GM12878 (cell line): ENCODE data around the gene ARF3. TPM values are rescaled to one million over a fixed set of nuclear protein-coding genes. Genes with fewer than 3 reads are reported as not detected.

Experiments
- ATAC-seq: fragments of 200-7000 bp; cut with Tn5 transposase; 3 replicates; pipeline ENCODE4 v1.9.1; 2020; ENCODE audit warnings: mild to moderate bottlenecking, moderate library complexity
- BruUV-seq: library from RNA; stranded (reverse); fragments of 400-500 nt; replicated peaks from 2 replicates; lab custom pipeline; 2021; lab: Mats Ljungman, UMichigan
- CTCF ChIA-PET: fragments of 300-600 bp; sonication (Branson Sonifier 250); formaldehyde crosslinking; extraction: SDS; loops from one replicate; lab custom pipeline; 2021; ENCODE audit warnings: inconsistent platforms; lab: Yijun Ruan, JAX
- POLR2A ChIA-PET: fragments of 350-600 bp; formaldehyde crosslinking; extraction: SDS; loops from one replicate; lab custom pipeline; 2021; ENCODE audit warnings: inconsistent platforms; lab: Charles Lee
- RAD21 ChIA-PET: fragments of 300-600 bp; sonication (Branson Sonifier 250); formaldehyde crosslinking; loops from one replicate; lab custom pipeline; 2023; ENCODE audit warnings: antibody characterized with exemption; ENCODE audit not compliant: unreplicated experiment; lab: Charles Lee
- SMC1A ChIA-PET: fragments of 300-600 bp; sonication (Branson Sonifier 250); formaldehyde crosslinking; loops from one replicate; lab custom pipeline; 2023; ENCODE audit not compliant: unreplicated experiment, uncharacterized antibody; lab: Charles Lee
- DNase-seq: peaks from one replicate; pipeline ENCODE4 v3.0.0-alpha.2; 2011; ENCODE audit warnings: low read depth, low spot score
- FAIRE-seq: peaks from 3 replicates; lab custom pipeline; 2011; peaks lifted over from hg19 to GRCh38; lab: Jason Lieb, UNC
- H2AFZ ChIP-seq: 2 replicates; pipeline ENCODE4 v1.6.0; 2011; ENCODE audit warnings: low read depth, low read length, control low read depth; ENCODE audit not compliant: control insufficient read depth
- H3K27ac ChIP-seq: 2 replicates; pipeline ENCODE4 v1.5.1; 2011; ENCODE audit warnings: control low read depth; ENCODE audit not compliant: control insufficient read depth, insufficient read depth
- H3K27me3 ChIP-seq, 2 experiments: replicated peaks in 1 of 2; 2 replicates each; pipeline versions ENCODE4 v1.6.0 to v1.6.1; 2011; ENCODE audit warnings: low read length in 1 of 2; ENCODE audit not compliant: control insufficient read depth in 2 of 2, insufficient read depth in 2 of 2
- H3K36me3 ChIP-seq, 2 experiments: 2 replicates each; pipeline ENCODE4 v1.5.1; 2011; ENCODE audit warnings: low read length in 1 of 2; ENCODE audit not compliant: control insufficient read depth in 2 of 2, insufficient read depth in 2 of 2
- H3K4me1 ChIP-seq: 2 replicates; pipeline ENCODE4 v1.6.1; 2011; ENCODE audit warnings: mild to moderate bottlenecking, low read length, moderate library complexity, mixed read lengths; ENCODE audit not compliant: control insufficient read depth, insufficient read depth
- H3K4me2 ChIP-seq: 2 replicates; pipeline ENCODE4 v1.6.0; 2011; ENCODE audit warnings: control low read depth; ENCODE audit not compliant: control insufficient read depth, insufficient read depth
- H3K4me3 ChIP-seq: fragments of 200-600 bp; sonication (generic); 2 replicates; pipeline ENCODE4 v1.5.1; 2016
- H3K79me2 ChIP-seq: 2 replicates; pipeline ENCODE4 v1.6.0; 2011; ENCODE audit warnings: low read length; ENCODE audit not compliant: control insufficient read depth, insufficient read depth
- H3K9ac ChIP-seq: 2 replicates; pipeline ENCODE4 v1.8.0; 2011; ENCODE audit warnings: low read length, control low read depth, mixed read lengths; ENCODE audit not compliant: control insufficient read depth, insufficient read depth
- H3K9me3 ChIP-seq: replicated peaks from 3 replicates; pipeline ENCODE4 v1.5.1; 2011; ENCODE audit warnings: mild to moderate bottlenecking, low read length; ENCODE audit not compliant: control insufficient read depth, insufficient read depth
- H4K20me1 ChIP-seq: 2 replicates; pipeline ENCODE4 v1.6.0; 2011; ENCODE audit not compliant: control insufficient read depth, insufficient read depth
- BMI1 ChIP-seq: fragments of 450-650 bp; IDR thresholded peaks from 2 replicates; pipeline ENCODE4 v1.6.1; 2016; ENCODE audit warnings: mild to moderate bottlenecking, moderate library complexity, borderline replicate concordance
- POLR2AphosphoS5 ChIP-seq: IDR thresholded peaks from 2 replicates; pipeline ENCODE4 v1.6.1; 2011; ENCODE audit warnings: mild to moderate bottlenecking, low read length, inconsistent platforms
- SMAD5 ChIP-seq: IDR thresholded peaks from 2 replicates; pipeline ENCODE4 v1.6.1; 2016; ENCODE audit warnings: antibody characterized with exemption, low read depth
- SPI1 ChIP-seq: IDR thresholded peaks from 2 replicates; pipeline ENCODE4 v1.6.1; 2011; ENCODE audit warnings: low read depth, mild to moderate bottlenecking, low read length, moderate library complexity, borderline replicate concordance; ENCODE audit not compliant: insufficient read depth
- TCF7 ChIP-seq: IDR thresholded peaks from 2 replicates; pipeline ENCODE4 v1.6.1; 2014; ENCODE audit warnings: antibody characterized with exemption, borderline replicate concordance
- ZNF24 ChIP-seq: fragments of 450-650 bp; IDR thresholded peaks from 2 replicates; pipeline ENCODE4 v1.6.1; 2017; ENCODE audit warnings: antibody characterized with exemption, mild to moderate bottlenecking
- WGBS: methylation state at CpG from one replicate; pipeline ENCODE4 v1.1.6; 2016; ENCODE audit warnings: low lambda C conversion rate; ENCODE audit not compliant: insufficient replicate concordance, insufficient coverage; ENCODE audit errors: missing lambda C conversion rate; 5-methylcytosine and 5-hydroxymethylcytosine counted together
- in situ Hi-C: fragments of 300-500 bp; cut with MboI; formaldehyde crosslinking; loops from 9 replicates; pipeline ENCODE4 v1.14.3; 2018; ENCODE audit warnings: mixed read lengths
- intact Hi-C: fragments of 100-400 bp; cut with micrococcal nuclease; formaldehyde crosslinking; loops from one replicate; pipeline ENCODE4 v1.14.2; 2022; ENCODE audit not compliant: unreplicated experiment
- polyA plus RNA-seq, 11 experiments: library from polyadenylated mRNA; depleted of rRNA in 4 of 11; unstranded in 6 of 11; stranded (reverse) in 5 of 11; fragments of >200 nt; fragmentation: Nextera tagmentation in 4 of 11; fragmentation: Illumina TruSeq in 1 of 11; extraction: Ambion mirVana in 4 of 11; extraction: Trizol in 1 of 11; gene quantifications; 1 replicate in 1 of 11; 2 replicates in 10 of 11; pipeline versions ENCODE4 v1.2.1 to v1.2.3, GENCODE V29; 2011 to 2016; ENCODE audit warnings: inconsistent platforms in 2 of 11, missing spikeins in 2 of 11, low read depth in 1 of 11
- total RNA-seq, 4 experiments: library from RNA; depleted of rRNA in 3 of 4; stranded (reverse); fragments of >200 nt in 3 of 4; fragmentation: Illumina TruSeq in 1 of 4; extraction: Trizol in 1 of 4; gene quantifications; 2 replicates each; pipeline versions ENCODE4 v1.2.1 to v1.2.3, GENCODE V29; 2013 to 2021

ARF3 gene
- total and polyA plus RNA-seq, 10 of the 15 experiments (the other 5 are each of a cell fraction or from before 2014, with no cell fraction given) = 8.7 to 263 (median 74.4) TPM

GRCh38 chr12:48954841-48955501 lies 2.3 kb downstream of the ARF3 start:
- peaks cover 3 to 4% of the 10 kb centered on the region in 2 experiments for H3K36me3 ChIP-seq
- ATAC-seq (peak; percentile 14), DNase-seq (no peak), FAIRE-seq (no peak)
- peaks cover 14% of the 10 kb centered on the region for H3K4me1 ChIP-seq
- no peak overlapping the region for H2AFZ ChIP-seq
- RAD21 ChIA-PET = interaction anchor here (0.6 to 4.0 kb wide), 4 partner anchors 12 to 33 kb away, joined by 3 to 18 read pairs (median 4); partner anchors contain the start of genes FKBP11 and WNT1
- H3K79me2 ChIP-seq = peaks cover 50% of the 10 kb centered on the region
- H3K4me3 ChIP-seq = peak overlapping the region; percentile 95
- intact Hi-C loops (no loop called here), in situ Hi-C loops (no loop called here)
- no peak overlapping the region for H3K9ac ChIP-seq
- POLR2A ChIA-PET = interaction anchor here (0.6 to 8.1 kb wide), 5 partner anchors 13 to 403 kb away, joined by 3 to 86 read pairs (median 5); partner anchors contain the start of genes DDX23 and WNT10B
- TF ChIP-seq SMAD5 (no peak), BMI1 (no peak), POLR2AphosphoS5 (no peak), SPI1 (peak; percentile 82), TCF7 (no peak), ZNF24 (no peak)
- no peaks in the 10 kb centered on the region for H3K27me3 ChIP-seq
- BruUV-seq = no TSS peak
- H3K9me3 ChIP-seq = no peaks in the 10 kb centered on the region
- SMC1A ChIA-PET = interaction anchor here (0.6 to 2.1 kb wide), 3 partner anchors 14 to 33 kb away, joined by 3 to 6 read pairs (median 3); no protein-coding TSS in a partner anchor
- CTCF ChIA-PET = interaction anchor here (0.6 to 5.6 kb wide), 14 partner anchors 15 to 103 kb away, joined by 3 to 40 read pairs (median 4); partner anchors contain the start of genes FKBP11 and WNT1
- no peak overlapping the region for H3K27ac ChIP-seq
- H4K20me1 ChIP-seq = no peaks in the 10 kb centered on the region
- 65% methylated on average over 3 of the region's 3 CpGs for WGBS
- H3K4me2 ChIP-seq = peak overlapping the region; percentile 89
